Thoracic aorta (tissue), 2 donors: Measurements from ENCODE around the gene CCR5AS.

Source experiments
- ATAC-seq: fragments of 150-250 bp; one replicate; pipeline ENCODE4 v1.8.0; 2017; ENCODE audit warnings: low read depth; ENCODE audit not compliant: insufficient number of reproducible peaks, low FRiP score
- DNase-seq: peaks from one replicate; pipeline ENCODE4 v3.0.0-alpha.2; 2020; ENCODE audit warnings: low spot score
- H3K27ac ChIP-seq, 2 donors: fragments of 200-600 bp; sonication (generic); 1 replicate in 1 of 2; 2 replicates in 1 of 2; pipeline ENCODE4 v1.5.1; 2016; ENCODE audit warnings: mild to moderate bottlenecking in 2 of 2, moderate library complexity in 2 of 2
- H3K27me3 ChIP-seq: fragments of 200-600 bp; sonication (generic); replicated peaks from 2 replicates; pipeline ENCODE4 v1.6.0; 2016; ENCODE audit warnings: mild to moderate bottlenecking; ENCODE audit not compliant: insufficient read depth
- H3K36me3 ChIP-seq: fragments of 200-600 bp; sonication (generic); one replicate; pipeline ENCODE4 v1.5.1; 2016
- H3K4me1 ChIP-seq, 2 donors: fragments of 200-600 bp; sonication (generic); 1 replicate in 1 of 2; 2 replicates in 1 of 2; pipeline versions ENCODE4 v1.5.1 to v1.6.0; 2016; ENCODE audit warnings: low read depth in 2 of 2, mild to moderate bottlenecking in 1 of 2; ENCODE audit not compliant: control insufficient read depth in 1 of 2
- H3K4me3 ChIP-seq: fragments of 200-600 bp; sonication (generic); 2 replicates; pipeline ENCODE4 v1.5.1; 2016; ENCODE audit warnings: mild to moderate bottlenecking
- H3K9me3 ChIP-seq: fragments of 200-600 bp; sonication (generic); 2 replicates; pipeline ENCODE4 v1.5.1; 2016
- CTCF ChIP-seq: fragments of 200-600 bp; sonication (generic); IDR thresholded peaks from one replicate; pipeline ENCODE4 v1.5.1; 2019; ENCODE audit warnings: antibody characterized with exemption

Gene CCR5AS

GRCh38 chr3:46400000-46400734 lies 6.7 kb downstream of the CCR5AS start:
- DNase-seq (no peak), ATAC-seq (no peak)
- TF ChIP-seq CTCF, result no peak
- H3K4me3 ChIP-seq, result no peak overlapping the region
- no peak overlapping the region for H3K27ac ChIP-seq
- H3K4me1 ChIP-seq, result peaks cover 0 to 8% of the 10 kb centered on the region in 2 donors
- H3K9me3 ChIP-seq, result no peaks in the 10 kb centered on the region
- no peaks in the 10 kb centered on the region for H3K36me3 ChIP-seq
- no peaks in the 10 kb centered on the region for H3K27me3 ChIP-seq

- DNase-seq, result no peak
- Histone ChIP-seq H3K4me3 (no peak overlapping the region), H3K9me3 (no peaks in the 10 kb centered on the region), H3K27ac (no peak overlapping the region), H3K27me3 (no peaks in the 10 kb centered on the region), H3K36me3 (no peaks in the 10 kb centered on the region), H3K4me1 (peaks cover 0 to 2% of the 10 kb centered on the region in 2 donors)
- no peak for ATAC-seq
- TF ChIP-seq CTCF, result no peak
Measured at GRCh38 chr3:46399557-46399956, 7.3 kb downstream of the CCR5AS start.

GRCh38 chr3:46399098-46399497 lies 7.8 kb downstream of the CCR5AS start:
- H3K27ac ChIP-seq, result no peak overlapping the region
- no peaks in the 10 kb centered on the region for H3K27me3 ChIP-seq
- no peak overlapping the region for H3K4me3 ChIP-seq
- H3K9me3 ChIP-seq, result no peaks in the 10 kb centered on the region
- H3K4me1 ChIP-seq, result no peaks in the 10 kb centered on the region
- H3K36me3 ChIP-seq, result no peaks in the 10 kb centered on the region
- TF ChIP-seq CTCF, result no peak
- ATAC-seq, result no peak
- no peak for DNase-seq

- no peak for DNase-seq
- Histone ChIP-seq H3K4me3 (no peak overlapping the region), H3K9me3 (no peaks in the 10 kb centered on the region), H3K36me3 (no peaks in the 10 kb centered on the region), H3K27ac (no peak overlapping the region), H3K4me1 (no peaks in the 10 kb centered on the region), H3K27me3 (no peaks in the 10 kb centered on the region)
- no peak for ATAC-seq
- TF ChIP-seq CTCF, result no peak
Measured at GRCh38 chr3:46398186-46398955, 8.5 kb downstream of the CCR5AS start.

- DNase-seq (no peak), ATAC-seq (no peak)
- no peak overlapping the region for H3K4me3 ChIP-seq
- H3K9me3 ChIP-seq, result no peaks in the 10 kb centered on the region
- no peaks in the 10 kb centered on the region for H3K36me3 ChIP-seq
- no peak for TF ChIP-seq CTCF
- H3K27me3 ChIP-seq, result no peaks in the 10 kb centered on the region
- H3K4me1 ChIP-seq, result no peaks in the 10 kb centered on the region
- no peak overlapping the region for H3K27ac ChIP-seq
Measured at GRCh38 chr3:46397111-46397510, 9.8 kb downstream of the CCR5AS start.
